Astrocyte (in vitro differentiated cells and primary cell): ENCODE data around the gene CADM1. TPM values are rescaled to one million over a fixed set of nuclear protein-coding genes. Genes with fewer than 3 reads are reported as not detected.
"Not testable (repeated sequence)": the region's sequence is repeated elsewhere in the genome, so short reads cannot be mapped to it uniquely, and the experiment has no call there.

Experiments used
- DNase-seq: peaks from one replicate; pipeline ENCODE4 v3.0.0-alpha.2; 2010; ENCODE audit warnings: low read depth
- FAIRE-seq: peaks from 2 replicates; lab custom pipeline; 2011; peaks lifted over from hg19 to GRCh38; lab: Jason Lieb, UNC
- H2AFZ ChIP-seq: 2 replicates; pipeline ENCODE4 v1.6.0; 2012; ENCODE audit warnings: low read depth, low read length, inconsistent platforms
- H3K27ac ChIP-seq: 2 replicates; pipeline ENCODE4 v1.5.1; 2011; ENCODE audit warnings: low read depth, low read length, inconsistent platforms
- H3K27me3 ChIP-seq: 2 replicates; pipeline ENCODE4 v1.6.0; 2011; ENCODE audit warnings: low read length, inconsistent platforms; ENCODE audit not compliant: insufficient read depth
- H3K36me3 ChIP-seq: 2 replicates; pipeline ENCODE4 v1.5.1; 2011; ENCODE audit warnings: low read length, inconsistent platforms; ENCODE audit not compliant: insufficient read depth
- H3K4me1 ChIP-seq: 2 replicates; pipeline ENCODE4 v1.5.1; 2011; ENCODE audit warnings: low read length, inconsistent platforms; ENCODE audit not compliant: insufficient read depth
- H3K4me2 ChIP-seq: 2 replicates; pipeline ENCODE4 v1.6.0; 2012; ENCODE audit warnings: low read length, inconsistent platforms
- H3K4me3 ChIP-seq: 2 replicates; pipeline ENCODE4 v1.5.1; 2011; ENCODE audit warnings: low read depth, mild to moderate bottlenecking, low read length, inconsistent platforms; ENCODE audit not compliant: insufficient read depth
- H3K79me2 ChIP-seq: 2 replicates; pipeline ENCODE4 v1.6.0; 2012; ENCODE audit warnings: mild to moderate bottlenecking, low read length, inconsistent platforms; ENCODE audit not compliant: insufficient read depth
- H3K9ac ChIP-seq: 2 replicates; pipeline ENCODE4 v1.6.0; 2012; ENCODE audit warnings: mild to moderate bottlenecking, low read length, inconsistent platforms
- H3K9me3 ChIP-seq: 2 replicates; pipeline ENCODE4 v1.5.1; 2012; ENCODE audit warnings: low read depth, mild to moderate bottlenecking, low read length, inconsistent platforms; ENCODE audit not compliant: insufficient read depth
- H4K20me1 ChIP-seq: 2 replicates; pipeline ENCODE4 v1.6.0; 2012; ENCODE audit warnings: low read length, inconsistent platforms; ENCODE audit not compliant: insufficient read depth
- H3K27ac Mint-ChIP-seq: one replicate; pipeline ENCODE4 v1.8.0; 2021; ENCODE audit warnings: mild to moderate bottlenecking, mixed read lengths; ENCODE audit not compliant: unreplicated experiment
- H3K27me3 Mint-ChIP-seq: one replicate; pipeline ENCODE4 v1.8.0; 2021; ENCODE audit warnings: low read depth, mixed read lengths; ENCODE audit not compliant: unreplicated experiment
- H3K36me3 Mint-ChIP-seq: one replicate; pipeline ENCODE4 v1.8.0; 2021; ENCODE audit warnings: low read depth, mixed read lengths; ENCODE audit not compliant: unreplicated experiment
- H3K4me1 Mint-ChIP-seq: one replicate; pipeline ENCODE4 v1.8.0; 2021; ENCODE audit warnings: low read depth, mixed read lengths; ENCODE audit not compliant: unreplicated experiment
- H3K4me3 Mint-ChIP-seq: one replicate; pipeline ENCODE4 v1.8.0; 2021; ENCODE audit warnings: mild to moderate bottlenecking, moderate library complexity, mixed read lengths; ENCODE audit not compliant: unreplicated experiment
- H3K9me3 Mint-ChIP-seq: one replicate; pipeline ENCODE4 v1.8.0; 2021; ENCODE audit warnings: mild to moderate bottlenecking, mixed read lengths; ENCODE audit not compliant: unreplicated experiment
- CTCF ChIP-seq: IDR thresholded peaks from 2 replicates; pipeline ENCODE4 v1.5.1; 2011; ENCODE audit warnings: low read depth, mild to moderate bottlenecking, inconsistent platforms, low read length, moderate library complexity; ENCODE audit not compliant: insufficient read depth
- EZH2 ChIP-seq: IDR thresholded peaks from 2 replicates; pipeline ENCODE4 v1.6.1; 2012; ENCODE audit warnings: mild to moderate bottlenecking, low read length, inconsistent platforms; ENCODE audit not compliant: insufficient read depth
- total RNA-seq: library from RNA; stranded (reverse); gene quantifications from 2 replicates; pipeline ENCODE4 v1.2.1, GENCODE V29; 2021

Gene CADM1
- total RNA-seq, 1 donor from 2014 or later = 414 TPM

GRCh38 chr11:115474306-115474705, 29.9 kb downstream of the CADM1 start:
- H3K36me3 ChIP-seq, H3K4me3 ChIP-seq, H3K9me3 Mint-ChIP-seq, H3K27me3 ChIP-seq, FAIRE-seq, H3K27me3 Mint-ChIP-seq, H3K27ac Mint-ChIP-seq, DNase-seq, H3K9me3 ChIP-seq, H3K4me3 Mint-ChIP-seq, H2AFZ ChIP-seq, H3K27ac ChIP-seq, H3K4me1 ChIP-seq, H3K4me2 ChIP-seq, H3K9ac ChIP-seq: not testable (repeated sequence)
- H4K20me1 ChIP-seq = peaks cover 22% of the 10 kb centered on the region
- H3K79me2 ChIP-seq = peaks cover 24% of the 10 kb centered on the region
- Mint-ChIP-seq H3K36me3 (peaks cover 12% of the 10 kb centered on the region), H3K4me1 (peaks cover 21% of the 10 kb centered on the region)

- H3K4me3 ChIP-seq = no peak overlapping the region
- H3K27me3 Mint-ChIP-seq = no peaks in the 10 kb centered on the region
- no peaks in the 10 kb centered on the region for H3K4me1 ChIP-seq
- no peak overlapping the region for H3K4me3 Mint-ChIP-seq
- H3K36me3 ChIP-seq = no peaks in the 10 kb centered on the region
- FAIRE-seq (no peak), DNase-seq (no peak)
- no peaks in the 10 kb centered on the region for H3K9me3 Mint-ChIP-seq
- H3K36me3 Mint-ChIP-seq = peaks cover 12% of the 10 kb centered on the region
- H2AFZ ChIP-seq = no peak overlapping the region
- no peaks in the 10 kb centered on the region for H3K27me3 ChIP-seq
- H4K20me1 ChIP-seq = peaks cover 22% of the 10 kb centered on the region
- no peak overlapping the region for H3K27ac ChIP-seq
- no peak overlapping the region for H3K4me2 ChIP-seq
- peaks cover 26% of the 10 kb centered on the region for H3K79me2 ChIP-seq
- peaks cover 21% of the 10 kb centered on the region for H3K4me1 Mint-ChIP-seq
- no peaks in the 10 kb centered on the region for H3K9me3 ChIP-seq
- H3K9ac ChIP-seq = no peak overlapping the region
- no peak overlapping the region for H3K27ac Mint-ChIP-seq
- TF ChIP-seq EZH2 = no peak
- no peak for TF ChIP-seq CTCF
Measured at GRCh38 chr11:115473167-115473566, 31.0 kb downstream of the CADM1 start.

GRCh38 chr11:115471367-115471766, 32.8 kb downstream of the CADM1 start:
- no peak overlapping the region for H3K9ac ChIP-seq
- TF ChIP-seq EZH2 (no peak), CTCF (no peak)
- no peak overlapping the region for H3K27ac ChIP-seq
- no peaks in the 10 kb centered on the region for H3K36me3 ChIP-seq
- Mint-ChIP-seq H3K4me3 (no peak overlapping the region), H3K9me3 (no peaks in the 10 kb centered on the region), H3K4me1 (peaks cover 17% of the 10 kb centered on the region), H3K27ac (no peak overlapping the region), H3K27me3 (no peaks in the 10 kb centered on the region), H3K36me3 (peaks cover 11% of the 10 kb centered on the region)
- H3K4me1 ChIP-seq = no peaks in the 10 kb centered on the region
- peaks cover 16% of the 10 kb centered on the region for H4K20me1 ChIP-seq
- H3K9me3 ChIP-seq = no peaks in the 10 kb centered on the region
- no peaks in the 10 kb centered on the region for H3K27me3 ChIP-seq
- no peak overlapping the region for H2AFZ ChIP-seq
- DNase-seq = peak; percentile 26
- no peak overlapping the region for H3K4me3 ChIP-seq
- H3K79me2 ChIP-seq = peaks cover 28% of the 10 kb centered on the region
- FAIRE-seq = no peak
- no peak overlapping the region for H3K4me2 ChIP-seq
